Nephron progenitor cell (in vitro differentiated cells): ENCODE data around the gene SH3GL1.

ENCODE experiments used
- DNase-seq: peaks from one replicate; pipeline ENCODE4 v3.0.0; 2021
- H3K27ac Mint-ChIP-seq: 2 replicates; pipeline ENCODE4 v1.8.0; 2021; ENCODE audit warnings: mild to moderate bottlenecking, moderate library complexity, mixed read lengths
- H3K27me3 Mint-ChIP-seq: 2 replicates; pipeline ENCODE4 v1.8.0; 2021; ENCODE audit warnings: mild to moderate bottlenecking, low read depth, mixed read lengths; ENCODE audit not compliant: poor library complexity
- H3K36me3 Mint-ChIP-seq: 2 replicates; pipeline ENCODE4 v1.8.0; 2021; ENCODE audit warnings: low read depth, mixed read lengths
- H3K4me1 Mint-ChIP-seq: 2 replicates; pipeline ENCODE4 v1.8.0; 2021; ENCODE audit warnings: mixed read lengths
- H3K4me3 Mint-ChIP-seq: 2 replicates; pipeline ENCODE4 v1.8.0; 2021; ENCODE audit warnings: mild to moderate bottlenecking, moderate library complexity, mixed read lengths
- H3K9me3 Mint-ChIP-seq: 2 replicates; pipeline ENCODE4 v1.8.0; 2021; ENCODE audit warnings: mild to moderate bottlenecking, moderate library complexity, mixed read lengths
- CTCF ChIP-seq: fragments of 200-600 bp; sonication (generic); IDR thresholded peaks from 2 replicates; pipeline ENCODE4 v1.5.0; 2021; ENCODE audit warnings: antibody characterized with exemption

The SH3GL1 gene

GRCh38 chr19:4434391-4434790 is 34.0 kb upstream of the SH3GL1 start:
- Mint-ChIP-seq H3K9me3 (no peaks in the 10 kb centered on the region), H3K4me3 (no peak overlapping the region), H3K4me1 (no peaks in the 10 kb centered on the region), H3K27ac (no peak overlapping the region), H3K36me3 (peaks cover 83% of the 10 kb centered on the region), H3K27me3 (no peaks in the 10 kb centered on the region)
- DNase-seq: no peak
- TF ChIP-seq CTCF: no peak

- H3K9me3 Mint-ChIP-seq: no peaks in the 10 kb centered on the region
- H3K36me3 Mint-ChIP-seq: peaks cover 80% of the 10 kb centered on the region
- H3K4me1 Mint-ChIP-seq: no peaks in the 10 kb centered on the region
- H3K27ac Mint-ChIP-seq: no peak overlapping the region
- H3K27me3 Mint-ChIP-seq: no peaks in the 10 kb centered on the region
- no peak overlapping the region for H3K4me3 Mint-ChIP-seq
- no peak for DNase-seq
- no peak for TF ChIP-seq CTCF
Measured at GRCh38 chr19:4432918-4433506, 32.7 kb upstream of the SH3GL1 start.

GRCh38 chr19:4431808-4432674 is 31.7 kb upstream of the SH3GL1 start:
- H3K36me3 Mint-ChIP-seq: peaks cover 78% of the 10 kb centered on the region
- no peak overlapping the region for H3K4me3 Mint-ChIP-seq
- H3K9me3 Mint-ChIP-seq: no peaks in the 10 kb centered on the region
- no peak overlapping the region for H3K27ac Mint-ChIP-seq
- no peaks in the 10 kb centered on the region for H3K4me1 Mint-ChIP-seq
- TF ChIP-seq CTCF: no peak
- DNase-seq: no peak
- no peaks in the 10 kb centered on the region for H3K27me3 Mint-ChIP-seq

- TF ChIP-seq CTCF: no peak
- DNase-seq: no peak
- no peak overlapping the region for H3K4me3 Mint-ChIP-seq
- H3K9me3 Mint-ChIP-seq: no peaks in the 10 kb centered on the region
- peaks cover 78% of the 10 kb centered on the region for H3K36me3 Mint-ChIP-seq
- H3K27ac Mint-ChIP-seq: no peak overlapping the region
- no peaks in the 10 kb centered on the region for H3K27me3 Mint-ChIP-seq
- no peaks in the 10 kb centered on the region for H3K4me1 Mint-ChIP-seq
Measured at GRCh38 chr19:4431296-4431695, 30.9 kb upstream of the SH3GL1 start.

- DNase-seq: no peak
- Mint-ChIP-seq H3K4me3 (no peak overlapping the region), H3K4me1 (no peaks in the 10 kb centered on the region), H3K27ac (no peak overlapping the region), H3K9me3 (no peaks in the 10 kb centered on the region), H3K36me3 (peaks cover 82% of the 10 kb centered on the region), H3K27me3 (no peaks in the 10 kb centered on the region)
- no peak for TF ChIP-seq CTCF
Measured at GRCh38 chr19:4430760-4431159, 30.4 kb upstream of the SH3GL1 start.
